HUES6 (cell line): ENCODE results near the gene PI4KB.
"Not testable (repeated sequence)": the region's sequence is repeated elsewhere in the genome, so short reads cannot be mapped to it uniquely, and the experiment has no call there.

Source experiments
- H3K27ac ChIP-seq: 2 replicates; pipeline ENCODE4 v1.7.0; 2013; ENCODE audit warnings: low read depth, mild to moderate bottlenecking, low read length, inconsistent platforms
- H3K27me3 ChIP-seq: 2 replicates; pipeline ENCODE4 v1.6.1; 2013; ENCODE audit warnings: low read length; ENCODE audit not compliant: control insufficient read depth, insufficient read depth
- H3K36me3 ChIP-seq: 2 replicates; pipeline ENCODE4 v1.6.1; 2013; ENCODE audit warnings: low read length; ENCODE audit not compliant: control insufficient read depth, insufficient read depth
- H3K4me1 ChIP-seq: 2 replicates; pipeline ENCODE4 v1.6.1; 2013; ENCODE audit warnings: low read length; ENCODE audit not compliant: control insufficient read depth, insufficient read depth
- H3K4me3 ChIP-seq: 2 replicates; pipeline ENCODE4 v1.5.1; 2013; ENCODE audit warnings: low read depth, low read length
- H3K9ac ChIP-seq: one replicate; pipeline ENCODE4 v1.6.1; 2013; ENCODE audit warnings: mild to moderate bottlenecking, low read length
- H3K9me3 ChIP-seq: 2 replicates; pipeline ENCODE4 v1.6.1; 2013; ENCODE audit warnings: low read depth, low read length; ENCODE audit not compliant: control insufficient read depth, insufficient read depth

PI4KB gene

DNA sequence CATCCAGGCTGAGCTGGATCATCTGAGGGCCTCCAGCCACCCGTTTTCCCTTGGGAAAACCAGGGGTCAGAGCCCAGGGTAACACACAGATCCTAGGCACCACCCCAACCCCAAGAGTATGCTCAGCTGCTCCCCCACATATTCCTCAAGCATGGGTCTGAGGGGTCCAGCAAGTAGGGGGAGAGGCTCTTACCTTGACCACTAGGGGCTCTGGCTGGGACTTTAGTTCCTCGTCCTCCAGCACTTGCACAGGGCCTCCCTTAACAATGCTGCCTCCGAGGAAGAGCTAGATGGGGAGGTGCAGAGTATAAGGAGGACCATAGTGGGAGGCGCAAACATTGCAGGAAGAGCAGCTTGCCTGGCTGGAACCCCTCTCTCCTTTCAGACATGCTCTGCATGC lies 37.8 kb upstream of the PI4KB start:
- peaks cover under 1% of the 10 kb centered on the region; the same call in 1 of the 2 replicates for H3K4me1 ChIP-seq
- H3K9me3 ChIP-seq = peaks cover 20% of the 10 kb centered on the region
- H3K27ac ChIP-seq = no peak overlapping the region
- H3K36me3 ChIP-seq = peaks cover 27% of the 10 kb centered on the region
- H3K4me3 ChIP-seq = no peak overlapping the region
- H3K27me3 ChIP-seq = no peaks in the 10 kb centered on the region
- H3K9ac ChIP-seq = no peak overlapping the region

GRCh38 chr1:151362308-151363155 lies 35.3 kb upstream of the PI4KB start:
- no peaks in the 10 kb centered on the region for H3K27me3 ChIP-seq
- no peaks in the 10 kb centered on the region for H3K4me1 ChIP-seq
- H3K9ac ChIP-seq = no peak overlapping the region
- no peak overlapping the region for H3K27ac ChIP-seq
- H3K36me3 ChIP-seq = peaks cover 20% of the 10 kb centered on the region
- peaks cover 20% of the 10 kb centered on the region for H3K9me3 ChIP-seq
- no peak overlapping the region for H3K4me3 ChIP-seq

DNA sequence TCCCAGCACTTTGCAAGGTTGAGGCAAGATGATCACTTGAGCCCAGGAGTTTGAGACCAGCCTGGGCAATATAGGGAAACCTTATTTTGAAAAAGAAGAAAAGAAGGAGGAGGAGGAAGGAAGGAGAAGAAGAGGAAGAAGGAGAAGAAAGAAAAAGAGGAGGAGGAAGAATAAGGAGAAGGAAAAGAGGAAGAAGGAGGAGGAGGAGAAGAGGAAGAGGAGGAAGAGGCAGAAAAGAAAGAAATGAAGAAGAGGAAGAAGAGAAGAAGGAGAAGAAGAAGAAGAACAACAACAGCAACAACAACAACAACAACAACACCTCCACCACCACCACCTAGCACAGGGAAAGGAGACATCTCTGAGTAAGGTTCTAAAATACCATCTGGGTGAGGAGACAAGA lies 34.7 kb upstream of the PI4KB start:
- H3K9ac ChIP-seq = no peak overlapping the region
- H3K27ac ChIP-seq = no peak overlapping the region
- no peak overlapping the region for H3K4me3 ChIP-seq
- peaks cover 20% of the 10 kb centered on the region for H3K9me3 ChIP-seq
- no peaks in the 10 kb centered on the region for H3K4me1 ChIP-seq
- no peaks in the 10 kb centered on the region for H3K27me3 ChIP-seq
- peaks cover 20% of the 10 kb centered on the region for H3K36me3 ChIP-seq

GRCh38 chr1:151356696-151357095 lies 29.5 kb upstream of the PI4KB start:
- Histone ChIP-seq H3K9ac (no peak overlapping the region), H3K4me1 (no peaks in the 10 kb centered on the region), H3K36me3 (no peaks in the 10 kb centered on the region)

GRCh38 chr1:151352021-151352718 lies 25.0 kb upstream of the PI4KB start:
- H3K4me1 ChIP-seq = peaks cover 8% of the 10 kb centered on the region
- H3K4me3 ChIP-seq = no peak overlapping the region
- H3K9ac ChIP-seq = no peak overlapping the region
- H3K27me3 ChIP-seq = no peaks in the 10 kb centered on the region
- H3K36me3 ChIP-seq = no peaks in the 10 kb centered on the region
- peaks cover 14% of the 10 kb centered on the region for H3K9me3 ChIP-seq
- H3K27ac ChIP-seq = no peak overlapping the region

More at GRCh38 chr1:151356696-151357095, 29.5 kb upstream of the PI4KB start:
- H3K9me3 ChIP-seq = peaks cover 12% of the 10 kb centered on the region
- H3K27ac ChIP-seq = no peak overlapping the region
- no peaks in the 10 kb centered on the region for H3K27me3 ChIP-seq
- H3K4me3 ChIP-seq = no peak overlapping the region

DNA sequence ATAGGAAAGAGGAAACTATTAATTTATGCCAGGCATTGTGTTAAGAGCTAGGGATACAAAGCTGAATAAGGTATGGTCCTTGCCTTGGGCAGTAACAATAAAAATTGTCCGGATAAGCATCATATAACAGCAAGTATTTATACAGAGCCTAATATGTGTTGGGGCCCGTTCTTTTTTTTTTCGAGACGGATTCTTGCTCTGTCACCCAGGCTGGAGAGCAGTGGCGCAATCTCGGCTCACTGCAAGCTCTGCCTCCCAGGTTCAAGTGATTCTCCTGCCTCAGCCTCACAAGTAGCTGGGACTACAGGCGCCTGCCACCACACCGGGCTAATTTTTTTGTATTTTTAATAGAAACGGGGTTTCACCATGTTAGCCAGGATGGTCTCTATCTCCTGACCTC lies 23.1 kb upstream of the PI4KB start:
- Histone ChIP-seq H3K9me3 (peaks cover 14% of the 10 kb centered on the region), H3K4me1 (peaks cover 15% of the 10 kb centered on the region)
- H3K9ac ChIP-seq, H3K27me3 ChIP-seq, H3K27ac ChIP-seq, H3K36me3 ChIP-seq, H3K4me3 ChIP-seq: not testable (repeated sequence)

DNA sequence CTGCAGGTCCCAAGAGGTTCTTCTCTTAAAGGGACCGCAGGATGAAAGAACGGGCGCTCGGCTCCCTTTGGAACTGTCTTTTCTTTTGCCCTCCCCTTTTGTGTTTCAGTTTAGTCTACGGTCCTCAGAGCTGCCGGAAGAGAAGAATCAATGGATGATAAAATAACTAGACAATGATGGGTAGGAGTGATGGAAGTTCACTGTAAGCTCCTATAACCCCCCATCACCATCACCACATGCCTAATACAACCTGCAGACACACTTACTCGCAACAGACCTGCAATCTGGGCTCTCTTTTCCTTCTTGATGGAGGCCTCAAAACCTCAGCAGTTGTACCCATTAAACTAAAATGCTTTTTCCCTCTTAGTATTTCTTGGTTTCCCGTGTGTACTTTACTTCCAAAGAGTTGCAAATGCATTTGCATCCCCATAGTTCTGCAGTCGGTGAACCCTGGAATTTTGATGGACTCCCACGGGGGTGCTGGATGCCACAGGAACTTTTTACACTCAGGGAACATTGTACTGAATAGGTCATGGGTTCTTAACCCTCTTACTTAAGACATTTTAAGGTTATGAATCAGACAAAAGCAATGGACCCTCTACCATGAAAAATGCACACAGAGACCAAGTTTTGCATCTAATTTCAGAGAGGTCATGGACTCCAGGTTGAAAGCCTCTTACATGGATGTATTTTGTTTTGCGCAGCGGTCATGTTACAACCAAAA lies 20.5 kb upstream of the PI4KB start:
- H3K4me3 ChIP-seq = peak overlapping the region; percentile 80
- H3K27ac ChIP-seq = peak overlapping the region; percentile 12; the same call in 1 of the 2 replicates
- H3K27me3 ChIP-seq = no peaks in the 10 kb centered on the region
- peaks cover 30% of the 10 kb centered on the region for H3K36me3 ChIP-seq
- H3K4me1 ChIP-seq = peaks cover 15% of the 10 kb centered on the region
- peak overlapping the region; percentile 29 for H3K9ac ChIP-seq
- H3K9me3 ChIP-seq = peaks cover 14% of the 10 kb centered on the region

GRCh38 chr1:151346769-151347522 lies 19.7 kb upstream of the PI4KB start, which contains the start of gene RFX5:
Gene RFX5 (minus strand): TSS chr1:151347252. CDS start chr1:151346320, 932 bp downstream.
- Histone ChIP-seq H3K4me1 (peaks cover 15% of the 10 kb centered on the region), H3K9me3 (peaks cover 6% of the 10 kb centered on the region), H3K27me3 (no peaks in the 10 kb centered on the region), H3K27ac (peak within 1 kb of the TSS; percentile 97), H3K36me3 (peaks cover 37% of the 10 kb centered on the region), H3K9ac (peak within 1 kb of the TSS; percentile 90), H3K4me3 (peak within 1 kb of the TSS; percentile 80)

- Histone ChIP-seq H3K9me3 (no peaks in the 10 kb centered on the region), H3K4me1 (peaks cover 15% of the 10 kb centered on the region), H3K4me3 (peak overlapping the region; percentile 80), H3K9ac (peak overlapping the region; percentile 90), H3K27ac (peak overlapping the region; percentile 97), H3K27me3 (no peaks in the 10 kb centered on the region), H3K36me3 (peaks cover 37% of the 10 kb centered on the region)
These were observed 19.0 kb upstream of the PI4KB start for GRCh38 chr1:151346082-151346768.

DNA sequence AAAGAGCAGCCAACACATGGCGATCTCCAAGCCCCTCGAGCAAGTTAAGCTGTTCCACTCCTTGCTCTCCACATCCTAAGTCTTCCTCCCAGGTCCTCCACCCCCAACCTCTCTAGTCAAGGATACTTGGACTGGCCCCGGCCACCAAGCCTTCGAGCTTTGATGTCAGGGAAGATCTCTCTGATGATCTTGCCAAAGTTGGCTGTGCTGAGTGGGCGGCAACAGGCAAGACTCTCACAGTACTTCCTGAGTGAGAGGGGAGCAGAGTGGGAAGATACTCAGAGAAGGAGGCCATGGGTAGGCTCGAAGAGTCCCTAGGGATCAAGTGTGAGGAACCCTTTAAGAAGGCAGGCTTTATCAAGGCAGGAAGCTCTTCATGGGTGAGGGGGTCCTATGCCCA lies 17.1 kb upstream of the PI4KB start:
- H3K9ac ChIP-seq = no peak overlapping the region
- peaks cover 37% of the 10 kb centered on the region for H3K36me3 ChIP-seq
- H3K4me1 ChIP-seq = peaks cover 18% of the 10 kb centered on the region
- H3K27me3 ChIP-seq = no peaks in the 10 kb centered on the region
- no peak overlapping the region for H3K4me3 ChIP-seq
- H3K9me3 ChIP-seq = no peaks in the 10 kb centered on the region
- H3K27ac ChIP-seq = no peak overlapping the region
